Sigmoid colon (tissue), 7 donors: ENCODE measurements around the gene CEACAM21. TPM values are rescaled to one million over a fixed set of nuclear protein-coding genes. Genes with fewer than 3 reads are reported as not detected.

Source experiments
- DNase-seq: peaks from one replicate; pipeline ENCODE4 v3.0.0-alpha.2; 2019
- H3K27ac ChIP-seq, 4 donors: fragments of 200-600 bp; sonication (generic); one replicate each; pipeline ENCODE4 v1.5.1; 2016 to 2019; ENCODE audit warnings: mild to moderate bottlenecking in 1 of 4
- H3K27me3 ChIP-seq, 3 donors: fragments of 200-600 bp; sonication (generic); one replicate each; pipeline ENCODE4 v1.5.1; 2019; ENCODE audit warnings: mild to moderate bottlenecking in 1 of 3
- H3K36me3 ChIP-seq, 4 donors: fragments of 200-600 bp; sonication (generic); one replicate each; pipeline ENCODE4 v1.5.1; 2016 to 2019
- H3K4me1 ChIP-seq, 4 donors: fragments of 200-600 bp; sonication (generic); one replicate each; pipeline ENCODE4 v1.5.1; 2017 to 2019
- H3K4me3 ChIP-seq, 4 donors: fragments of 200-600 bp; sonication (generic); one replicate each; pipeline ENCODE4 v1.5.1; 2017 to 2019; ENCODE audit warnings: mild to moderate bottlenecking in 2 of 4, moderate library complexity in 1 of 4
- H3K9me3 ChIP-seq, 4 donors: fragments of 200-600 bp in 3 of 4; sonication (generic) in 3 of 4; one replicate each; pipeline versions ENCODE4 v1.5.1 to v1.6.1; 2013 to 2019
- CTCF ChIP-seq, 4 experiments: fragments of 450-650 bp in 3 of 4; fragments of 200-600 bp in 1 of 4; IDR thresholded peaks; one replicate each; pipeline ENCODE4 v1.5.1; 2016 to 2019; ENCODE audit warnings: antibody characterized with exemption in 4 of 4, mild to moderate bottlenecking in 3 of 4, moderate library complexity in 2 of 4
- EP300 ChIP-seq, 4 donors: sonication (generic); formaldehyde crosslinking; IDR thresholded peaks; one replicate each; pipeline ENCODE4 v1.6.1; 2017; ENCODE audit warnings: antibody characterized with exemption in 4 of 4
- POLR2A ChIP-seq, 2 donors: fragments of 450-650 bp; IDR thresholded peaks; one replicate each; pipeline ENCODE4 v1.6.1; 2016; ENCODE audit warnings: antibody characterized with exemption in 2 of 2, mild to moderate bottlenecking in 2 of 2, moderate library complexity in 2 of 2
- POLR2AphosphoS5 ChIP-seq, 4 donors: sonication (generic); formaldehyde crosslinking; IDR thresholded peaks; one replicate each; pipeline ENCODE4 v1.6.1; 2017; ENCODE audit warnings: antibody characterized with exemption in 4 of 4
- WGBS, 2 donors: extraction: QIAGEN DNeasy Blood & Tissue Kit; methylation state at CpG; one replicate each; pipeline ENCODE4 v1.1.7; 2013; 5-methylcytosine and 5-hydroxymethylcytosine counted together
- intact Hi-C: fragments of 100-400 bp; cut with DNase I; formaldehyde crosslinking; loops from one replicate; pipeline ENCODE4 v1.15.1; 2023
- polyA plus RNA-seq, 3 donors: library from polyadenylated mRNA; stranded (reverse); fragments of 200-250 nt; gene quantifications; one replicate each; pipeline ENCODE4 v1.2.3, GENCODE V29; 2013
- total RNA-seq, 4 donors: library from RNA; depleted of rRNA; stranded (reverse); fragments of >200 nt; gene quantifications; one replicate each; pipeline ENCODE4 v1.1.0, GENCODE V29; 2016
- donor health status: healthy with polysubstance abuse.
- donor health status: Bipolar disorder and iron deficiency.
- donor health status: healthy.

CEACAM21 gene
- total and polyA plus RNA-seq, 7 donors, result 1.5 to 11.9 (median 3.2) TPM; not detected in 3

GRCh38 chr19:41612483-41612882 lies 36.5 kb downstream of the CEACAM21 start:
- Histone ChIP-seq H3K27me3 (peaks cover 0 to 11% (median 0%) of the 10 kb centered on the region in 3 donors), H3K9me3 (no peaks in the 10 kb centered on the region), H3K36me3 (no peaks in the 10 kb centered on the region), H3K27ac (no peak overlapping the region), H3K4me3 (no peak overlapping the region), H3K4me1 (no peaks in the 10 kb centered on the region)
- 74 to 77% methylated on average over 4 of the region's 4 CpGs for WGBS, 2 donors
- intact Hi-C loops, result no loop called here
- TF ChIP-seq EP300 (IDR thresholded peaks at IDR 0.05) (no peak), POLR2A (IDR thresholded peaks at IDR 0.05) (no peak), CTCF (IDR thresholded peaks at IDR 0.05) (no peak), POLR2AphosphoS5 (IDR thresholded peaks at IDR 0.05) (no peak)
- DNase-seq, result no peak

GRCh38 chr19:41615207-41615606 lies 39.2 kb downstream of the CEACAM21 start:
- Histone ChIP-seq H3K4me3 (no peak overlapping the region), H3K9me3 (no peaks in the 10 kb centered on the region), H3K27me3 (peaks cover 0 to 16% (median 0%) of the 10 kb centered on the region in 3 donors), H3K36me3 (no peaks in the 10 kb centered on the region), H3K27ac (no peak overlapping the region), H3K4me1 (no peaks in the 10 kb centered on the region)
- intact Hi-C loops, result no loop called here
- 79 to 87% methylated on average over 4 of the region's 4 CpGs for WGBS, 2 donors
- TF ChIP-seq CTCF (IDR thresholded peaks at IDR 0.05), result no peak
- DNase-seq, result no peak

GRCh38 chr19:41616792-41617621 lies 41.0 kb downstream of the CEACAM21 start:
- intact Hi-C loops, result no loop called here
- WGBS, 2 donors, result 42 to 51% methylated on average over 9 of the region's 9 CpGs

GRCh38 chr19:41617941-41618730 lies 42.2 kb downstream of the CEACAM21 start:
- TF ChIP-seq CTCF (IDR thresholded peaks at IDR 0.05) (no peak), POLR2AphosphoS5 (IDR thresholded peaks at IDR 0.05) (no peak), EP300 (IDR thresholded peaks at IDR 0.05) (no peak), POLR2A (IDR thresholded peaks at IDR 0.05) (no peak)
- H3K9me3 ChIP-seq, result no peaks in the 10 kb centered on the region
- 86 to 87% methylated on average over 9 of the region's 9 CpGs for WGBS, 2 donors
- no peaks in the 10 kb centered on the region for H3K4me1 ChIP-seq
- no peak overlapping the region for H3K27ac ChIP-seq
- peaks cover 0 to 10% (median 0%) of the 10 kb centered on the region in 3 donors for H3K27me3 ChIP-seq
- no peaks in the 10 kb centered on the region for H3K36me3 ChIP-seq
- intact Hi-C loops, result no loop called here
- H3K4me3 ChIP-seq, result no peak overlapping the region
- no peak for DNase-seq

More at GRCh38 chr19:41616792-41617621, 41.0 kb downstream of the CEACAM21 start:
- Histone ChIP-seq H3K9me3 (no peaks in the 10 kb centered on the region), H3K27ac (no peak overlapping the region), H3K27me3 (peaks cover 0 to 16% (median 0%) of the 10 kb centered on the region in 3 donors), H3K36me3 (no peaks in the 10 kb centered on the region), H3K4me1 (no peaks in the 10 kb centered on the region), H3K4me3 (no peak overlapping the region)
- TF ChIP-seq POLR2A (IDR thresholded peaks at IDR 0.05) (no peak), CTCF (IDR thresholded peaks at IDR 0.05) (no peak), EP300 (IDR thresholded peaks at IDR 0.05) (no peak), POLR2AphosphoS5 (IDR thresholded peaks at IDR 0.05) (no peak)
- DNase-seq, result no peak
